ENCODE results near the gene MRPL55.

MRPL55 gene

GRCh38 chr1:228066416-228066815 is 42.7 kb downstream of the MRPL55 start:
- no peak overlapping the region for H3K4me3 ChIP-seq (ENCODE audit: low read depth, low read length)
- TF ChIP-seq CTCF (IDR thresholded peaks at IDR 0.05; ENCODE audit: borderline replicate concordance, insufficient read depth, low read depth, low read length): no peak

GRCh38 chr1:228065543-228066347 is 43.4 kb downstream of the MRPL55 start:
- TF ChIP-seq CTCF (IDR thresholded peaks at IDR 0.05; ENCODE audit: borderline replicate concordance, insufficient read depth, low read depth, low read length): no peak
- H3K4me3 ChIP-seq (ENCODE audit: low read depth, low read length): no peak overlapping the region

DNA sequence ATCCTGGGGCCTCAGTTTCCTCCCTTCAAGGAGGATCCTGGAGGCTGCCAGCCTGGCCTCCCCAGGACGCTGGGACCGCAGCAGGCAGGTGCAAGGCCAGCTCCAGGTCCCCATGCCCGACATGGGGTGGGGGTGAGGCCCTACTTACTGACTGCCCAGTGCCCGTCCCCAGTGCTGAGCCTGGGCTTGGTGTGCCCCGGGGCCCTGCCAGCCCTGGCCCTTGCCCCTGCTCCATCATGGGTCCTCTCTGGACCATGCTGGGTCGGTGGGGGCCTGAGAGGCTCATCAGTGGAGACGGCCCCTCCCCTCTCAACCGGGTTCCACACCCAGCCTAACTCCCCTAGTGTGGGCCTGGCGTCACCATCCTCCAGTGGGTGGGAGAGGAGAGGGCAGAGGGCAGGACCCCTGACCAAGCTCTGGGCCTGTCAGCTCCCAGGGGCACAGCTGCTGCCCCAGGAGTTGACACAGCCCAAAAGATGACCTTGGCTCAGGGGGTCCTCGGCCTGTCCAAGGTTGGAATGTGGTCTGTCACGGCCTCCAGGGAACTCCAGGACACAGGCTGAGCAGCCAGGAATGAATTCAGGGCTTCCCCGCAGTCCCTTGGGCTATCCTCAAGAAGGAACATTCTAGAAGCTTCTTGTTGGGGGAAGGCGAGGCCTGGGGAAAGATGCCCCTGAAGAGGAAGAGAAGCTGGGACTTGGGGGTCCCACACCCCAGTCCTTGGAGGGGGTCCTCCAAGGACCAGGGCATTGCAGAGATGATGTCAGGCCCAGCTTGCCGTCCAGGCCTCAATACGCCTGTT is 44.2 kb downstream of the MRPL55 start:
- no peak overlapping the region for H3K4me3 ChIP-seq (ENCODE audit: low read depth, low read length)
- TF ChIP-seq CTCF (IDR thresholded peaks at IDR 0.05; ENCODE audit: borderline replicate concordance, insufficient read depth, low read depth, low read length): no peak

- H3K4me3 ChIP-seq (ENCODE audit: low read depth, low read length): no peak overlapping the region
- TF ChIP-seq CTCF (IDR thresholded peaks at IDR 0.05; ENCODE audit: borderline replicate concordance, insufficient read depth, low read depth, low read length): no peak
Measured at GRCh38 chr1:228064296-228064695, 44.8 kb downstream of the MRPL55 start.

DNA sequence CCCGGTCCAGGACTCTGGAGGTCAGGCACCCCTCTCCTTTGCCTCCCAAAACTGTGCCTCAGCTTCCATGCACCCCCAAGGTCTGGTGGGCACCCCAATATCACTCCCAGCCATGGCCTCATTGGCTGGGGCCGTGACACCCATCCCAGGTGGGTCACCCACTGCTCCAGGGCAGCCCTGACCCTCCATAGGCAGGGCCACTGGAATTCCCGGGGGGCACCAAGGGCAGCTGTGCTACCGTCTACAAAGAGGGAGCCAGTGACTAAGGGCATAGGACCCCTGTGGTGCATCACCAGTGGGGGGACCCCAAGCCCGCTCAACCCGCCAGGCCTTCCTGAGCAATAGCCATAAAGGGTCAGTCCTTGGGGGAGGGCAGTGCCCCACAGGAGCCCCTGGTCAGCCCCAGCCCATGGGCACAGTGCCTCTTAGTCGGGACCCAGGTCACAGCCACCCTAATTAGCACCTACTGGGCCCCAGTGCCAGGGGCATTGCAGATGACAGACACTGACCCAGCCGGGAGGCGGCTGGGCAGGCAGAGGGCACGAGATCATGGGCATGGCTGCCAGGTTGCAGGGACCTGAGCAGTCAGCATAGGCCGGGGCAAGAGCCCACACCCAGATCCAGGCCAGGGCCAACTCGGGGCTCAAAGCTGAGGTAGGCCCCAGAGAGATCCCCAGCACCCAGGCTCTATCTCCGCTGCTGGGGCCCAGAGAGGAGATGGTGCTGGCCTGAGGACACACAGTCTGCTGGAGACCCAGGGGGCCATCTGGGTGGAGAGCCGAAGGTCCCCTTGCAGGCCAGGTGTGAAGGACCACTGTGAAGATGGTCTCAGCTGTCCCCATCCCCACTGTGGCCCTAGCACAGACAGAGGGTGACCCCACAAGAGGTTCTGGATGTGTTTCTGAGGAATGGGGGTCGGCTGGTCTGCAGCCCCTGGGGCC is 45.6 kb downstream of the MRPL55 start:
- H3K4me3 ChIP-seq (ENCODE audit: low read depth, low read length): no peak overlapping the region
- no peak for TF ChIP-seq CTCF (IDR thresholded peaks at IDR 0.05; ENCODE audit: borderline replicate concordance, insufficient read depth, low read depth, low read length)

DNA sequence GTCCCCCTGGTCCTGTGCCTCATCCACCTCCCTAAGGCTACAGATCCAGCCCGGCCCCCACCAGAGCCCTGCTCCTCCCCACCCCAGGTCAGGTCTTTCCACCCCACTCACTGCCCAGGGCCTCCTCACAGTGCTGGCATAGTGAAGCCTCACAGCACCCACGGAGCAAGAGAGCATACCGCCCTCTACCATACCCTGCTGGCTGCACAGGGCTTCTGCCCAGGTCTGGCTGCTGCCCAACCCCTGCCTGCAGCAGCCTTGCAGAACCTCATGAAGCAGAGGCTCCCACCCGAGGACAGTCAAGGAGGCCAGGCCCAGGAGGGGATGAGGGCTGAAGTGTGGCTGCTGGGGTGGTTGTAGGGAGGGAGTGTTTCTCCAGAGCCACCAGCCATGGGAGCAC is 46.3 kb downstream of the MRPL55 start:
- no peak for TF ChIP-seq CTCF (IDR thresholded peaks at IDR 0.05; ENCODE audit: borderline replicate concordance, insufficient read depth, low read depth, low read length)
- no peak overlapping the region for H3K4me3 ChIP-seq (ENCODE audit: low read depth, low read length)

Measured in GM12875 (cell line).